Left forelimb (tissue), 1 donor: Measurements from ENCODE around the gene RTF1.
"Not testable (repeated sequence)": the region's sequence is repeated elsewhere in the genome, so short reads cannot be mapped to it uniquely, and the experiment has no call there.

Experiments used
- DNase-seq: peaks from one replicate; pipeline ENCODE4 v3.0.0-alpha.2; 2018; ENCODE audit warnings: low spot score

RTF1 gene

DNA sequence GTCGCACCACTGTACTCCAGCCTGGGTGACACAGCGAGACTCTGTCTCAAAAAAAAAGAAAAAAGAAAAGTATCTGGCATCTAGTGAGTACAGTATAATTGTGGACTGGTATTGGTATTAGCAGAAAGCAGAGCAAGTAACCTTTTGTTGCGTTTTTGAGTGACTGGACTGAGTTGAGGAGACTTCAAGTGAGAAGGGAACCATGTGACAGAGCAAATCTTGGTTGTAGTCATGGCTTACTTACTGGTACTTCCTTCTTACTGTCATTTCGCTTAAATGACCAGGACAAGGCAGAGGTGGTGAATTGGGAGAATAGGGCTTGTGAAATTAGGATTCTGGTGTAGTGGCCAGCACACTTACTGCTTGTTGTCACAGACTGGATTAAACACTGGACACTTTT lies 20.6 kb downstream of the RTF1 start:
- DNase-seq, result no peak

DNA sequence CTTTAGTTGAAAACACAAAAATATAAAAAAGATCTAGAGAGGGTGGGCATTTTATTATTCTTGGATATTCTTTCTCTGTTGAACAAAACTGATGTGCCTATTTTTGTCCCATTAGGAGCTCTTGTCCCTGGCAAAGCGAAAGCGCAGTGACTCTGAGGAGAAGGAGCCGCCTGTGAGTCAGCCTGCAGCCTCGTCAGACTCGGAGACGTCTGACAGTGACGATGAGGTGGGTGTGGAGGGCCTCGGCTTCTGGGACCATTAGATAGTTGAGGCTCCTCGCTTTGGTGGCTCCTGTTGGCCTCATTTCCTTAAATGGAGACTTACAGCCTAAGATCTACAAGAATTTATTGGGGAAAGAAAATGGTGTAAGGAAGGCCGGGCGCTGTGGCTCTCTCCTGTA lies 21.3 kb downstream of the RTF1 start:
- no peak for DNase-seq

DNA sequence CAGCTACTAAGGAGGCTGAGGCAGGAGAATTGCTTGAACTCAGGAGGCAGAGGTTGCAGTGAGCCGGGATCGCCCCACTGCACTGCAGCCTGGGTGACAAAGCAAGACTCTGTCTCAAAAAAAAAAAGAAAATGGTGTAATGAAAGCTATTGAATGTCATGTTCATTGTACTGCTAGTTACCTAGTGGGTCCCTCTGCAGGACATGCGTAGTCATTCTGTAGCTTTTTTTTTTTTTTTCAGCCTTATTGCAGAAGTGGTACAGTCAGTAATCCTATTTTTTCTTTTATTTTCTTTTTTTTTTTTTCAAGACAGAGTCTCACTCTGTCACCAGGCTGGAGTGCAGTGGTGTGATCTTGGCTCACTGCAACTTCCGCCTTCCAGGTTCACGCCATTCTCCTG lies 21.9 kb downstream of the RTF1 start:
- not testable (repeated sequence) for DNase-seq

DNA sequence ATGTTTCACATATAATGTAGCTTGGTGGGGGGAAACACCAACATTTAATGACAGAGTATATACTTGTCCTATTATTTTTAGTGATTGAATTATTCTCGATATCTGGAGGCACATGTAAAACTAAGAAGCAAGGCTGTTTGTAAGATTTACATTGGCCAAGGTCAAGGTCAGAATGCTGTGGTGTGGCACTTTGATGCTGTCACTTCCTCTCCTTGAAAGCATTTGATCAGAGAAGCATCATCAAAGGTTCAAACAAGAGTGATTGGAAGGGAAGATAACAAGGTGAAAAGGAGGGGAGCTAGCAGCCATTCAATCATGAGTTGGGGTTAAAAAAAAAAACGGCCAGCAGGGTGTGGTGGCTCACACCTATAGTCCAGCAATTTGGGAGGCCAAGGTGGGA lies 26.4 kb downstream of the RTF1 start:
- DNase-seq, result no peak

DNA sequence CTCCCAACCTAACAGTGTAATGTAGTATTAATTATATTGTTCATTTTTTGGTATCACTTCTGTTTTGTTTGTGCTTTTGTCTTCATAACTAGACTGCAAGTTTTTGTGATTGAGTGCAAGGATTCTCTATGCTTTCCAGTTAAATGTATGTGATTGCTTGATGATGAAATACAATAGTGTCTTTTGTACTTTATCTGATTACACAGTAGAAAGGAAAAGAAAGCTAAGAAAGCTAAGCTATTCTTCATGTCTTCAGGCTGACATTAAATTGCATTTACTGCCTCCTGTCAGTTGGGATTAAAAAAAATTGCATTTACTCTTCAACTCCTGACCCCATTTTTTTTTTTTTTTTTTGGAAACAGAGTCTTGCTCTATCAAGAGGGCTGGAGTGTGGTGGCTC lies 28.5 kb downstream of the RTF1 start:
- no peak for DNase-seq

DNA sequence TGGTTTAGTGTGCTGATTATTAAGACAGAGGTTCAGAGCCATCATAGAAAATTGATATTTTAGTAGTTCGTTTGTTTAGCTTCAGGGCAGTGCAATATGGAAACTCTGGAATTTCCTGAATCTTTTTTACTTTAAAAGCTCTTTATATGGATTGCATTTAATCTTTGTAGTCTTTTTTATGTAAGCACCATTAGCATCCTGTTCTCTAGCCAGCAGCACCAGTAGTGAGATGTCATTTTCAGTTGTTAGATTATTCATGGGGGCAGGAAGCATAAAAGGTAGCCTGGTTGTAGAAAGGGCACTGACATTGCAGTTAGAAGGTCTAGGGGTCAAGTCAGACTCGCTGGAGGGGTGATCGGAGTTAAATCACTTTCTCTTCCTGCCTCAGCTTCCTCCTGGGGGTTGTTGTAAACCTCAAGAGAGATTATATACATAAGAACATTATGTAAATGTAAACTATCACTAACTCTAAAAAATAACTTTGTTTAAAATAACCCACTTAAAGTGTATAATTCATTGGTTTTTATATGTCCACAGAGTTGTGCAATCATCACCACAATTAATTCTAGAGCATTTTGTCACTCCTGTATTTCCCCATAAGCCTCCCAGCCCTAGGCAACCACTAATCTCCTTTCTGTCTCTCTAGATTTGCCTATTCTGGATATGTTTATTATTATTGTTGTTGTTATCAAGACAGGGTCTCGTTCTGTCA lies 45.3 kb downstream of the RTF1 start:
- no peak for DNase-seq

DNA sequence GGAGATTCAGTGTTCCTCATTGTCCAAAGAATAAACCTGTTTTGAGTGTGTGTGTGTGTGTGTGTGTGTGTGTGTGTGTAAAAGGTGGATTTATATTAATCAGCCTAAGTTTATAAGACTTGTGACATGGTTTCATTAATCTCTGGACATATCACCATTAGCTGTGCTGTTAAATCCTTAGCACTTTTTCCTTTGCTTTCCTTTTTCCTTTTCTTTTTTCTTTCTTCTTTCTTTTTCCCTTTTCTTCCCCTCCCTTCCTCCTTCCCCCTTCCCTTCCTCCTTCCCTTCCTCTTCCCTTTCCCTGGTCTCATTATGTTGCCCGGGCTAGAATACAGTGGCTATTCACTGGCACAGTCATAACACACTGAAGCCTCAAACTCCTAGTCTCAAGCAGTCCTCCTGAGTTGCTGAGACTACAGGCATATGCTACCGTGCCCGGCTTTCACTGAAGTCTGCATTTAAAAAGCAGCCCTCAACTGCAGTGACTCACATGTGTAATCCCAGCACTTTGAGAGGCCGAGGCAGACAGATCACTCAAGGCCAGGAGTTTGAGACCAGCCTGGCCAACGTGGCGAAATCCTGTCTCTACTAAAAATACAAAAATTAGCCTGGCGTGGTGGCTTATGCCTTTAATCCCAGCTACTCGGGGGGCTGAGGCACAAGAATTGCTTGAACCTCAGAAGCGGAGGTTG lies 48.1 kb downstream of the RTF1 start:
- DNase-seq, result no peak

DNA sequence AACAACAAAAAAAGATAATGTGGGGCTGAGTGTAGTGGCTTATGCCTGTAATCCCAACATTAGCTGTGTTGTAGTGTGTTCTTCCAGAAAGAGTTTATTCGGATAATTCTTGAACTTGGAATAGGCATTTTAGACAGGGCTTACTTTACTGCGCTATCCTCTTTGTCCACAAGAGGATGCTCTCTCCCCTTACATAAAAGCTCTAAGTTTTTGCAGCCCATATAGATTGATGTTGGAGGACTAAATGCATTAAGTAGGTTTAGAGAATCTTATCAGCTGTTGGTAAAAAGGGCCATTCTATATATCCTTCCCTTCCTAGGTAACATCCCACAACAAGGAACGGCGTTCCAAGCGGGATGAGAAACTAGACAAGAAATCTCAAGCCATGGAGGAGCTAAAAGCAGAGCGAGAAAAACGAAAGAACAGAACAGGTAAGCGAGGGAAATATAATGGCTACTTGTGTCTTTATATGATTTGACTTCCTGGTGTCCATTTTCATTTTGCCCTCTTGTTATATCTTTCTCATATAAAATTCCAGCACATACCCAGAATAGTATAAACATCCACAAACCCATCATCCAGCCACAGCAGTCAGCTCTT lies 49.0 kb downstream of the RTF1 start:
- DNase-seq, result no peak

DNA sequence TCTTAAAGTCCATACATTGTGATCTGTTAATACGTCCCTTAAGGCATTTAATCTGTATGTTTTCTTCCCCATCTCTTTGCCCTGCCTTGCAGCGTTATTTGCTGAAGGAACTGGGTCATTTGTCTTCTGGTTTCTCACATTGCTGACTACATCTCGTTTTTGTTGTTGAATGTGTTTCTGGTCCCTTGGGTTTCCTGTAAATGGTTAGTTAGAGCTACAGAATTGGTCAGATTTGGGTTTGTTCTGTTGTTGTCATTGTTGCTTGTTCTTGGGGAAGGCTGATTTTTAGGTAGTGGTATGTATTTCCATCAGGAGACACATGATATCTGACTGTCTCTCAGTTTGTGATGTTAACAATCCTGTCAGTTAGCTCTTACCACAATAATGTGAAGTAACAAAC lies 49.8 kb downstream of the RTF1 start:
- DNase-seq, result no peak

DNA sequence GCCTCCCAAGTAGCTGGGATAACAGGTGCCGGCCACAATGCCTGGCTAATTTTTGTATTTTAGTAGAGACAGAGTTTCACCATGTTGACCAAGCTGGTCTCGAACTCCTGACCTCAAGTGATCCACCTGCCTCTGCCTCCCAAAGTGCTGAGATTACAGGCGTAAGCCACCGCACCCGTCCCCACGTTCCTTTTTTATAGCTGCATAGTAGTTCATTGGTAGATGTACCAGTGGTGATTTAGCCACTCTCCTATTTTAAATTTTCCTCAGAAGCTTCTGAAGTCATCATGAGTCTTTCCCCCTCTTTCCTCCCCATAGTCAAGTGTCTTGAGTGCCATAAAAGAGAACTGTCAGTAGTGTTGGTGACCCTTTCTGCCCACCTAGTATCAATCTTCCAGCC lies 52.7 kb downstream of the RTF1 start:
- DNase-seq, result not testable (repeated sequence)

DNA sequence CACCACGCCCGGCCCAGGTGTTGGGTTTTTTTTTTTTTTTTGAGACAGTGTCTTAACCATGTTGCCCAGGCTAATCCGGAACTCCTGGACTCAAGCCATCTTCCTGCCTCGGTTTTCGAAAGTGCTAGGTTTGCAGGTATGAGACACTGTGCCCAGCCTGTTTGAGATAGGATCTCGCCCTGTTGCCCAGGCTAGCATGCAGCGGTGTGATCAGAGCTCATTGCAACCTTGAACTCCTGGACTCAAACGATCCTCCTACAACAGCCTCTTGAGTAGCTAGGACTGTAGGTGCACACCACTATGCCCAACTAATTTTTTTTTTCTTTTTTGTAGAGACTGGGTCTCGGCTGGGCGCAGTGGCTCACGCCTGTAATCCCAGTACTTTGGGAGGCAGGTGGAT lies 56.5 kb downstream of the RTF1 start:
- no peak for DNase-seq

DNA sequence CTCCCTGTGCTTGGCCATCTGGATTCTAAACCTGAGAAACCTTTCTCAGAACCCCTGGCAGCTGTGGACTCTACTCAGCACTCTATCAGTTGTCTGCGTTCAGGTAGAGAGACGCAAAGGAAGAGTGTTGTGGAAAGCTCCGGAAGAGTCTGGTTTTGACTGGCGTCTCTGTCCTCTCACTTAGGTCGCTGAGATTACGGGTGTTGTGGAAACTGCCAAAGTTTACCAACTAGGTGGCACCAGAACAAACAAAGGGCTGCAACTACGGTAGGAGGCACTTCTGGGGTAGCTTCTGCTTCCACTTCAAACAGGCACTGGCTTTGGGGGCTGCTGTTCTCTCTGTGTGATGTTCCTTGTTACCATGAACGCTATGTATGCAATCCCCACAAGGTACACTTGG lies 57.5 kb downstream of the RTF1 start:
- no peak for DNase-seq

DNA sequence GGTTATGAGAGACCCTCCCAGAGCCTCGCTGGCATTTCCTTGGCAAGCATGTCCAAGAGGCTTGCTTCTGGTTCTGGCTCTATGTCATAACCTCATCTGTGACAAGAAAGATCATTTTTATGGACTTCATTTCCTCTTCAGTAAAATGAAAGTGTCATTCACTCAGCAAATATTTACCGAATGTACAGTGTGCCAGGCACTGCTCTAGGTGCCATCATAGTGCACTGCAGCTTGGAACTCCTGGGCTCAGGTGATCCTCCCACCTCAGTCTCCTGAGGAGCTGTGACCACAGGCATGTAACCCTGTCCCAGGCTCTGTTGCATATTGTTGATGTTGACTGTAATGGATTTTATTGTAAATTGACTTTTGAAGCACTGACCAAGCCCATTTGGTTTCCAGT lies 58.0 kb downstream of the RTF1 start:
- no peak for DNase-seq

DNA sequence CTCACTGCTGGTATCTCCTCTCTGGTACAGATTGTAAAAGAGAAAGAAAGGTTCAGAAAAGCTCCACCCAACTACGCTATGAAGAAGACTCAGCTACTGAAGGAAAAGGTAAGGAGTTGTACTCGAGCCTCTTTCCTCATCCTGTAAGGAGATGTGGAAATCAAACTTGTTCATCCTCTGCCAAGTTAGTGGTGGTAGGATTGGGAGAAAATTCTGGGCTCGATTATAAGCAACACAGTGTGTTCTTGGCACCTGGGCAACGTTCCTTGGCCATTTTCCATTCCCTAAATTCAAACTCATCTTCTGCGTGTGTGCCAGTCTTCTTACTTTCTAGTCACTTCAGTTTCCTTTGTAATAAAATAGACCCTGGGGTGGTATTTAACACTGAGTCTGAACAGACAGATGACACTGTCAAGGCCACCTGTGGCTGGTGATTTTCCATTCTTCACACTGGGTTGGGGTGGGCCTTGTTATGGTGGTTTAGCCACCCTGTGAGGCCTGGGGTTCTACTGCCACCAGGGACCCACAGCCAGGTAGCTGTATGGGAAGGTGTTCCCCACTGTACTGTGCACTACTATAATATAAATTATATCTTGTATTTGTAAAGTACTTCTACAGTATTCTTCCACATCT lies 59.6 kb downstream of the RTF1 start:
- DNase-seq, result no peak

DNA sequence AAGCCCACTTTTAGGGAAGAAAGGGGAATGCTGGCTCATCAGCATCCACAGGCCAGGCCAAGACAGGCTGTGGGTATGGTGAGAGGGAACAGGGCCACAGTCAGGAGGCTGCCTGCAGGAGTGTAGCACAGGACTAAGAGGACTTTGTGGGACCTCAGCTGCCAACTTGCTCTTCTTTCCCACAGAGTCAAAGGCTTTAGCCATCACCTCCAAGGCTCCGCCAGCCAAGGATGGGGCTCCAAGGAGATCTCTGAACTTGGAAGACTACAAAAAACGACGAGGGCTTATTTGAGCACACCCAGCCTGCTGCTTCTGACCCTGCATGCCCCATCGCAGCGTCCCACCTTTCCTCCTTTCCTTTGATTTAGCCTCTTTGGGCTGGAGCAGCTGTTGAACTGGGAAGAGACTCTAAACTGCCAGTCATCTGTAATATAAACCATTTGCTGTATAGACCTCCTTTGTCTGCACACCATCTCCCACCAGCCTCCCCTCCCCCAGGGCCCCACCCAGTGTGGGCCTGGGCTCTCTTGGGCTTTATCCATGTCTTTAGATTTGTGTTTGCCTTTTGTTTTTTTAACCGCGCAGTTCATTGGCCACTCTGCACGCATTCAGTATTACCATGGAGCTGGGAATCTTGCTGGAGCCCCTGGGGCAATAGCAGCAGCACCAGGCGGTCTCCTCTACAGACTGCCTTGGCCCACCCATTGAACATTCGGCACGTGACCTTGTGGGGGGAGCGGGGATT lies 63.7 kb downstream of the RTF1 start:
- no peak for DNase-seq

DNA sequence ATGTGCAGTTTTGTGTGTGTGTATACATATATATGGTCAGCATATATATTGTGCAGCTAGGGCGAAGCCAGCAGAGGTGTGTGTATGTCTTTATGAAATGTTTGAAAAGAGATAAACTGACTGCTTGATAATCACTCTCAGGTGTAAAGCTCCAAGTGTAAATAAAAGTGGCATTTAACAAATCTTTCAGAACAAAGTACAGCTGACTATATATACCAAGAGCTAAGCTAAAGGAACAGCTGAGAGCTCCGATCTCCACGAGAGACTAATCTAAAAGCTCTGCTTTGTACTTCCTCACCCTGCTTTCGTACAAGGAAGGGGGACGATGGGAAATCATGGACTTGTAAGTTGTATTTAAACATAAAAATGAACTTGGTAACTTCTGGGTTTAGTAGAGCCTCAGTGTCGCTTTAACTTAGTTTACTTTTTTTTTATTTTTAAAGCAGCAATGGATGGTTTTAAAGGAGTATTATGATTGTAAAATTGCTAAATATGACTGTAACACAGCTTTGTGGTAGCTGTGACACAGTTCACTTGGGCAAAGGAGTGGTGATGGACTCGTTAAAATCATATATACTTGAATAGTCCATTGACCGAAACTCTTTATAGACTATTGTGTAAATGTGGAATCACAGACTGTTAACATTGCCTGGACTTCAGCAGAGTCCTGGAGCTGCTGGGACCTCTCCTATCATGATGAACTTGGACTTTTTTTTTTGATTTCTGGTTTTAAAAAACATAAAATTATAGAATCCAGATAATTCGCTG lies 65.4 kb downstream of the RTF1 start:
- no peak for DNase-seq

DNA sequence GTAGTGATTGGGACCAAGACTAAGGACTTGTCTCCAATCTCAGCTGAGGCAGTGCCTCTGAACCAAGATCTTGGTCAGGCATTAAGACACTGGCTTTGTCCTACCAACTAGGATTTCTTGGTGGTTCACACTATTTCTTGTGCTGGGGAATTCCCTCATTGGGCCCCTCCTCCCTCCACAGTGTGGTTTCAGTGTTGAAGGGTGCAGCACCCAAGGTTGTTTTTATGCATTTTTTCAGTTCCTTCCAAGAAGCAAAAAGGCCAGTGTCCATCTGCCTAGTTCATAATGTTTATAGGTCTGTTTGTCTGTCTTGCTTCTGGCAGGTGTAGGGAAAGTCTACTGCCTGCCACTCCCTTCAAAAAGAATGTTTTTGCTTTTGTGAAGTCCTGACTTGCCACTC lies 66.2 kb downstream of the RTF1 start:
- DNase-seq, result no peak

DNA sequence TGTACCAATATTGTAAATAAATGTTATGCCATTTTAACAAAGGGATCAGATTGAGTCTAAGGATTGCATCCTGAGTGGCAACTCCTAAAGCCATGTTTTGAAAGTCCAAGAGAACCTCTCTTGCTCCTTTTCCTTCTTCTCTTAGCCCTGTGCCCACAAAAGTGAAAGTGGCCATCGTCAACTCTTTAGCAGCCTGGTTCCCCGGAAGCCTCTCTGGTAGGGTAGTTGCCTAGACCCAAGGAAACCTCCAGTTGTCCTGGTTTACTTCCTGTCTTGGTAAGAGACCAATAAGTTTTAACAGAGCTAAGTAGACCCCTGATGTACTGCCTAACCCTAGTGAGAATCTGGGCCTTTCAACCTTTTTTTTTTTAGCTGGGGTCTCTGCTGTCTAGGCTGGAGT lies 66.6 kb downstream of the RTF1 start:
- DNase-seq, result no peak

DNA sequence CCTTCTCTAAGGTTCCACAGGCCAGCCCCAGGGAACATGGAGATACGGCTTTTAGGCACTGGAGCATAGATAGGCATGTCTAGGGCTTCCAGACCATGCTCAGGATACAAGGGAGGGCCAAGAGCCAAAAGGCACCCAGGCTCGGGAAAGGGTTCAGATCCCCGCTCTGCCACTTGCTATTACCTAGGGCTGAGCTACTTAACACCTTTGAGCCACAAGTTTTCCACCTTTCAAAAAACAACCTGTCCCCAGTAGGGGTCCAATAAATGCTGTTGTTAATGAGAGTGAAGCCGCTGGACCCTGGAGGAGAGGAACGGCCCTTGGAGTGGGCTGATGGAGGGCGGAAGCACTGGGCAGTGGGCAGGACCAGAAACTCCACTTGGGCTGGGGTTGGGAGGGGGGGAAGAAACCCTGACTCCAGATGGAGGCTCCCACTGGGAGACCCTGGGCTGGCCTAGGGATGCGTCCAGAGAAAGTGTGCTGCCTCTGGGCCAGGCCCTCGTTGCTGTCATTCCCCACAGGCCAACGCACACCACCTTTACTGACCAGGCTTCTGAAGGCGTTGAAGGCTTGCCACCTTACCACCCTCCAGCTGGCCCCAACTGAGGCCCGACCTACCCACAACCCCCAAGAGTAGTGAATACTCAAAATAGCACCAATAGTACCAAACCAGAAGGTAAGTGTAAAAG lies 68.2 kb downstream of the RTF1 start:
- DNase-seq, result no peak

DNA sequence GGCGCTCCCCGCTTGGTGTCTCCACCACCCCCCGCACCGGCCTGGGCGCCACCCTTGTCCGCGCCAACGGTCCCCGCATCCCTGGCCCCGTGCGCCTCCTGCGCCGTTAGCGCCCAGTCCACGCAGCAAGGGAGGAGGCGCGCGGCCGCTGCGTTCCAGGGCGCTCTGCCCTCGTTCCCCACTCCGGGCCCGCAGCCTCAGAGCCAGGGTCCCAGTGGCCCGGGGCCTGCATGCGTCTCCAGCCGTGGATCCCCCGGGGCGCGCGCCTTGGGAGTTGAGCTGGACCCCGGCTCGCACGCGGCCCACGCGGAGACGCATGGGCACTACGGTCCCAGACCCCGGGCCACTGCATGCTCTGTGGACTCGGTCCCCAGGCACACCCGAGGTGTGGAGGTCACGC lies 69.4 kb downstream of the RTF1 start:
- DNase-seq, result no peak

DNA sequence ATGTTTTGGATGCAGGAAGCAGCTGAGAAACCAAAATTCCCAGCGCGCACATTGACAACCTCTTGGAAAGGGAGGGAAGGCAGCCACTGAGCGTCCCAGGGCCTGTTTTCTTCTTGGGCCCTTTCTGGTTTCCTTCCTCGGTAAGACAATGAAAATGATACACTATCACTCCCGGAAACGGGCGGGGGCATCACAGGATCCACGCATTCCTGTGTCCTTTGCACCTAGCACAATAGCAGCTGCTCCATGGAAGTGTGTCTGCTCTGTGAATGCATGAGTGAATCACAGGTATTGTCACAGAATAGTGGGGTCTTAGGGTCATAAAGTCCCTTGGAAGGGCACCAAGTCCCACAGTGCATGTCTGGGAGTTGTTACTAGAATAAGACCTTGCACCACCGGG lies 70.5 kb downstream of the RTF1 start:
- DNase-seq, result no peak
